Skeletal muscle cell (primary cell): Measurements from ENCODE around the gene OSBPL2.

Source experiments
- DNase-seq: peaks from one replicate; pipeline ENCODE4 v3.0.0-alpha.2; 2010; ENCODE audit warnings: low read depth
- H3K4me3 ChIP-seq: 2 replicates; pipeline ENCODE4 v1.5.1; 2011; ENCODE audit warnings: low read depth, mild to moderate bottlenecking, control low read depth, low read length, moderate library complexity

The OSBPL2 gene

GRCh38 chr20:62232194-62232593 is 6.1 kb upstream of the OSBPL2 start:
- H3K4me3 ChIP-seq, result no peak overlapping the region

GRCh38 chr20:62232770-62233645 is 5.3 kb upstream of the OSBPL2 start:
- H3K4me3 ChIP-seq, result no peak overlapping the region
- no peak for DNase-seq

More at GRCh38 chr20:62232194-62232593, 6.1 kb upstream of the OSBPL2 start:
- no peak for DNase-seq

- no peak for DNase-seq
- no peak overlapping the region for H3K4me3 ChIP-seq
These were observed 4.6 kb upstream of the OSBPL2 start for GRCh38 chr20:62233684-62234083.

- no peak overlapping the region for H3K4me3 ChIP-seq
- DNase-seq, result no peak
These were observed 4.0 kb upstream of the OSBPL2 start for GRCh38 chr20:62234339-62234738.

- DNase-seq, result no peak
These were observed 3.1 kb upstream of the OSBPL2 start for GRCh38 chr20:62235001-62235776.

GRCh38 chr20:62235777-62236157 is 2.6 kb upstream of the OSBPL2 start:
- no peak for DNase-seq
- no peak overlapping the region for H3K4me3 ChIP-seq

More at GRCh38 chr20:62235001-62235776, 3.1 kb upstream of the OSBPL2 start:
- H3K4me3 ChIP-seq, result no peak overlapping the region

- no peak for DNase-seq
These were observed 2.1 kb upstream of the OSBPL2 start for GRCh38 chr20:62236200-62236599.

GRCh38 chr20:62236766-62237513 is 1.4 kb upstream of the OSBPL2 start:
- no peak overlapping the region for H3K4me3 ChIP-seq
- DNase-seq, result no peak

More at GRCh38 chr20:62236200-62236599, 2.1 kb upstream of the OSBPL2 start:
- no peak overlapping the region for H3K4me3 ChIP-seq

GRCh38 chr20:62237514-62237800 is 864 bp upstream of the OSBPL2 start:
- H3K4me3 ChIP-seq, result no peak overlapping the region
- DNase-seq, result no peak

GRCh38 chr20:62238569-62239277 is 402 bp downstream of the OSBPL2 start:
- DNase-seq, result no peak
- peak overlapping the region; percentile 72 for H3K4me3 ChIP-seq

- no peak for DNase-seq
- H3K4me3 ChIP-seq, result peak overlapping the region; percentile 72
These were observed 1.1 kb downstream of the OSBPL2 start for GRCh38 chr20:62239278-62239879.

- H3K4me3 ChIP-seq, result no peak overlapping the region
These were observed 1.8 kb downstream of the OSBPL2 start for GRCh38 chr20:62240020-62240685.

GRCh38 chr20:62241506-62241905 is 3.2 kb downstream of the OSBPL2 start:
- DNase-seq, result no peak
- no peak overlapping the region for H3K4me3 ChIP-seq

More at GRCh38 chr20:62240020-62240685, 1.8 kb downstream of the OSBPL2 start:
- DNase-seq, result no peak

- no peak for DNase-seq
- H3K4me3 ChIP-seq, result no peak overlapping the region
These were observed 3.9 kb downstream of the OSBPL2 start for GRCh38 chr20:62242176-62242575.

- DNase-seq, result no peak
- H3K4me3 ChIP-seq, result no peak overlapping the region
These were observed 4.8 kb downstream of the OSBPL2 start for GRCh38 chr20:62243106-62243505.

- DNase-seq, result no peak
- no peak overlapping the region for H3K4me3 ChIP-seq
These were observed 5.7 kb downstream of the OSBPL2 start for GRCh38 chr20:62243906-62244515.

GRCh38 chr20:62244644-62245108 is 6.4 kb downstream of the OSBPL2 start:
- H3K4me3 ChIP-seq, result no peak overlapping the region
- DNase-seq, result no peak

GRCh38 chr20:62245911-62246280 is 7.6 kb downstream of the OSBPL2 start:
- no peak overlapping the region for H3K4me3 ChIP-seq
- no peak for DNase-seq
